SK-N-SH treated with all-trans-retinoic acid at 6 μM for 48 hours (cell line): ENCODE data around the gene UBE2G1.

Experiments used
- ATAC-seq: fragments of 200-7000 bp; cut with Tn5 transposase; 3 replicates; pipeline ENCODE4 v1.9.1; 2020; ENCODE audit warnings: mild to moderate bottlenecking, moderate library complexity
- ARNTL ChIP-seq: fragments of 450-650 bp; formaldehyde crosslinking; IDR thresholded peaks from 2 replicates; pipeline ENCODE4 v1.5.0; 2020; ENCODE audit warnings: low read depth, mild to moderate bottlenecking, moderate library complexity, borderline replicate concordance
- CREB5 ChIP-seq: fragments of 250-450 bp; sonication (Bioruptor Pico); IDR thresholded peaks from 2 replicates; pipeline ENCODE4 v1.5.1; 2020; ENCODE audit warnings: low read depth, mild to moderate bottlenecking, moderate library complexity
- CSDC2 ChIP-seq: fragments of 250-450 bp; sonication (Bioruptor Pico); IDR thresholded peaks from 2 replicates; pipeline ENCODE4 v1.5.0; 2020; ENCODE audit warnings: mild to moderate bottlenecking, moderate library complexity
- CSRNP3 ChIP-seq: fragments of 250-450 bp; sonication (Bioruptor Pico); IDR thresholded peaks from 2 replicates; pipeline ENCODE4 v1.5.1; 2021; ENCODE audit warnings: mild to moderate bottlenecking, moderate library complexity
- ESRRG ChIP-seq: fragments of 250-450 bp; sonication (Bioruptor Pico); IDR thresholded peaks from 2 replicates; pipeline ENCODE4 v1.6.1; 2021; ENCODE audit warnings: mild to moderate bottlenecking
- GLIS3 ChIP-seq: fragments of 250-450 bp; sonication (Bioruptor Pico); IDR thresholded peaks from 2 replicates; pipeline ENCODE4 v1.5.0; 2020; ENCODE audit warnings: mild to moderate bottlenecking, moderate library complexity
- ISL1 ChIP-seq: fragments of 250-450 bp; sonication (Bioruptor Pico); IDR thresholded peaks from 2 replicates; pipeline ENCODE4 v2.1.2; 2022; ENCODE audit warnings: mild to moderate bottlenecking, moderate library complexity
- OSR1 ChIP-seq: fragments of 250-450 bp; sonication (Bioruptor Pico); IDR thresholded peaks from 2 replicates; pipeline ENCODE4 v1.8.0; 2022; ENCODE audit warnings: moderate library complexity, mild to moderate bottlenecking, inconsistent platforms
- PATZ1 ChIP-seq: fragments of 250-450 bp; sonication (Bioruptor Pico); IDR thresholded peaks from 2 replicates; pipeline ENCODE4 v1.8.0; 2020; ENCODE audit warnings: mild to moderate bottlenecking, moderate library complexity, borderline replicate concordance
- POU6F1 ChIP-seq: fragments of 250-450 bp; sonication (Bioruptor Pico); IDR thresholded peaks from 2 replicates; pipeline ENCODE4 v1.8.0; 2021; ENCODE audit warnings: low read depth, mild to moderate bottlenecking, moderate library complexity, borderline replicate concordance
- PPARA ChIP-seq: fragments of 250-450 bp; sonication (Bioruptor Pico); IDR thresholded peaks from 2 replicates; pipeline ENCODE4 v1.5.0; 2020; ENCODE audit warnings: mild to moderate bottlenecking, borderline replicate concordance
- SNAI2 ChIP-seq: fragments of 250-450 bp; sonication (Bioruptor Pico); IDR thresholded peaks from 2 replicates; pipeline ENCODE4 v1.5.0; 2020; ENCODE audit warnings: mild to moderate bottlenecking, moderate library complexity
- TOX ChIP-seq: fragments of 250-450 bp; sonication (Bioruptor Pico); IDR thresholded peaks from 2 replicates; pipeline ENCODE4 v1.8.0; 2021; ENCODE audit warnings: mild to moderate bottlenecking, moderate library complexity, borderline replicate concordance
- ZC3H10 ChIP-seq: fragments of 250-450 bp; sonication (Bioruptor Pico); IDR thresholded peaks from 2 replicates; pipeline ENCODE4 v1.5.1; 2021; ENCODE audit warnings: mild to moderate bottlenecking, moderate library complexity
- ZFP3 ChIP-seq: fragments of 250-450 bp; sonication (Bioruptor Pico); IDR thresholded peaks from 2 replicates; pipeline ENCODE4 v1.5.0; 2020; ENCODE audit warnings: mild to moderate bottlenecking, moderate library complexity
- ZFP30 ChIP-seq: fragments of 450-650 bp; formaldehyde crosslinking; IDR thresholded peaks from 2 replicates; pipeline ENCODE4 v1.5.0; 2022; ENCODE audit warnings: mild to moderate bottlenecking, moderate library complexity
- ZNF565 ChIP-seq: fragments of 450-650 bp; formaldehyde crosslinking; conservative IDR thresholded peaks from 2 replicates; pipeline ENCODE4 v1.5.0; 2020; ENCODE audit warnings: low read depth, mild to moderate bottlenecking, moderate library complexity
- ZNF70 ChIP-seq: fragments of 450-650 bp; formaldehyde crosslinking; IDR thresholded peaks from 2 replicates; pipeline ENCODE4 v1.5.0; 2020; ENCODE audit warnings: mild to moderate bottlenecking, moderate library complexity
- ZNF8 ChIP-seq: fragments of 450-650 bp; formaldehyde crosslinking; IDR thresholded peaks from 2 replicates; pipeline ENCODE4 v1.5.0; 2020; ENCODE audit warnings: mild to moderate bottlenecking, moderate library complexity

UBE2G1 gene

GRCh38 chr17:4246674-4247073 lies 119.8 kb downstream of the UBE2G1 start:
- no peak for ATAC-seq
- TF ChIP-seq ZFP30 (no peak), ISL1 (CRISPR knock-in tag) (no peak), ZFP3 (CRISPR knock-in tag) (no peak), CREB5 (CRISPR knock-in tag) (no peak), SNAI2 (no peak), ZNF70 (CRISPR knock-in tag) (no peak), ESRRG (CRISPR knock-in tag) (no peak), TOX (no peak), PATZ1 (CRISPR knock-in tag) (no peak), GLIS3 (no peak), ZNF8 (CRISPR knock-in tag) (no peak), CSDC2 (CRISPR knock-in tag) (no peak)

- TF ChIP-seq ESRRG (CRISPR knock-in tag): no peak
- TF ChIP-seq CREB5 (CRISPR knock-in tag): no peak
- no peak for TF ChIP-seq POU6F1 (CRISPR knock-in tag)
- no peak for TF ChIP-seq ZFP30
- no peak for TF ChIP-seq ZNF565 (CRISPR knock-in tag)
- TF ChIP-seq CSRNP3 (CRISPR knock-in tag): no peak
- no peak for TF ChIP-seq CSDC2 (CRISPR knock-in tag)
- TF ChIP-seq PPARA (CRISPR knock-in tag): no peak
- TF ChIP-seq ISL1 (CRISPR knock-in tag): no peak
- no peak for TF ChIP-seq ZNF70 (CRISPR knock-in tag)
- TF ChIP-seq ARNTL (CRISPR knock-in tag): no peak
- no peak for TF ChIP-seq TOX
- TF ChIP-seq ZC3H10 (CRISPR knock-in tag): no peak
- TF ChIP-seq ZNF8 (CRISPR knock-in tag): no peak
- TF ChIP-seq OSR1: no peak
- TF ChIP-seq PATZ1 (CRISPR knock-in tag): no peak
- no peak for TF ChIP-seq ZFP3 (CRISPR knock-in tag)
- no peak for TF ChIP-seq SNAI2
- no peak for ATAC-seq
Observed at GRCh38 chr17:4241535-4241934, 124.9 kb downstream of the UBE2G1 start.

- TF ChIP-seq ESRRG (CRISPR knock-in tag): no peak
- TF ChIP-seq ZC3H10 (CRISPR knock-in tag): no peak
- TF ChIP-seq ZNF8 (CRISPR knock-in tag): no peak
- TF ChIP-seq POU6F1 (CRISPR knock-in tag): no peak
- TF ChIP-seq OSR1: no peak
- TF ChIP-seq TOX: no peak
- no peak for TF ChIP-seq CREB5 (CRISPR knock-in tag)
- ATAC-seq: no peak; the same call in 2 of the 3 replicates
Observed at GRCh38 chr17:4236456-4236855, 130.0 kb downstream of the UBE2G1 start.
